Type B pancreatic cell (in vitro differentiated cells): ENCODE measurements around the gene UQCRQ. TPM values are rescaled to one million over a fixed set of nuclear protein-coding genes. Genes with fewer than 3 reads are reported as not detected.
A peak's percentile ranks its signal among the peaks of the same experiment; 100 is the strongest.

Experiments
- DNase-seq: peaks from one replicate; pipeline ENCODE4 v3.0.0; 2021; ENCODE audit warnings: mixed read lengths; ENCODE audit not compliant: unreplicated experiment; ENCODE audit errors: extremely low spot score
- H3K27ac Mint-ChIP-seq: 2 replicates; pipeline ENCODE4 v1.8.0; 2021; ENCODE audit warnings: mild to moderate bottlenecking, mixed read lengths
- H3K27me3 Mint-ChIP-seq: 2 replicates; pipeline ENCODE4 v1.8.0; 2021; ENCODE audit warnings: mixed read lengths
- H3K36me3 Mint-ChIP-seq: 2 replicates; pipeline ENCODE4 v1.8.0; 2021; ENCODE audit warnings: mixed read lengths
- H3K4me1 Mint-ChIP-seq: one replicate; pipeline ENCODE4 v1.8.0; 2021; ENCODE audit warnings: mixed read lengths; ENCODE audit not compliant: unreplicated experiment
- H3K4me3 Mint-ChIP-seq: 2 replicates; pipeline ENCODE4 v1.8.0; 2021; ENCODE audit warnings: mild to moderate bottlenecking, mixed read lengths
- H3K9me3 Mint-ChIP-seq: 2 replicates; pipeline ENCODE4 v1.8.0; 2021; ENCODE audit warnings: mixed read lengths
- CTCF ChIP-seq: fragments of 200-600 bp; sonication (generic); conservative IDR thresholded peaks from 2 replicates; pipeline ENCODE4 v1.5.0; 2021; ENCODE audit warnings: antibody characterized with exemption, mild to moderate bottlenecking
- total RNA-seq: library from RNA; stranded (reverse); gene quantifications from 2 replicates; pipeline ENCODE4 v1.2.1, GENCODE V29; 2021; ENCODE audit warnings: low replicate concordance

UQCRQ gene
- total RNA-seq, 1 donor from 2014 or later: 445 TPM

DNA sequence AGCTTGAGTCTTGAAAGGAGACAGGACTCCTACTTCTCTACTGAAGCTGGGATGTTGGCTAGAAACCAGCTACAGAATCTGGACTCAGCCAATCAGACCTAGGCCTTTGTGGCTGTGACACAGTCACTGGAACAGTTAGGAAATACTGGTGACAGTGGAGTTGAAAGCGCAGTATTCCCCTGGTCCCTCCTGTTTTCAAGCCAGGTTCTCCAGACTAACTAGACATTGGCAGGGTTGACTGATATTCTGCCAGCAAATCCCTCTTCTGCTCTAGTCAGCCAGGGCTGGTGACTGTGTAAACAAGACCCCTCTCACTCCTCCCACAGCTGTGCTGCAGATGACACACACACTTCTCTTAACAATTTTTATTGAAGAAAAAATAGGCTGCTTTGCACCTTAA, 44.7 kb upstream of the UQCRQ start:
- H3K4me1 Mint-ChIP-seq: peaks cover 14% of the 10 kb centered on the region
- no peaks in the 10 kb centered on the region for H3K36me3 Mint-ChIP-seq
- peak overlapping the region; percentile 34 for H3K27ac Mint-ChIP-seq
- no peak for TF ChIP-seq CTCF
- DNase-seq: no peak
- peaks cover 32% of the 10 kb centered on the region for H3K27me3 Mint-ChIP-seq
- H3K9me3 Mint-ChIP-seq: no peaks in the 10 kb centered on the region
- no peak overlapping the region for H3K4me3 Mint-ChIP-seq

DNA sequence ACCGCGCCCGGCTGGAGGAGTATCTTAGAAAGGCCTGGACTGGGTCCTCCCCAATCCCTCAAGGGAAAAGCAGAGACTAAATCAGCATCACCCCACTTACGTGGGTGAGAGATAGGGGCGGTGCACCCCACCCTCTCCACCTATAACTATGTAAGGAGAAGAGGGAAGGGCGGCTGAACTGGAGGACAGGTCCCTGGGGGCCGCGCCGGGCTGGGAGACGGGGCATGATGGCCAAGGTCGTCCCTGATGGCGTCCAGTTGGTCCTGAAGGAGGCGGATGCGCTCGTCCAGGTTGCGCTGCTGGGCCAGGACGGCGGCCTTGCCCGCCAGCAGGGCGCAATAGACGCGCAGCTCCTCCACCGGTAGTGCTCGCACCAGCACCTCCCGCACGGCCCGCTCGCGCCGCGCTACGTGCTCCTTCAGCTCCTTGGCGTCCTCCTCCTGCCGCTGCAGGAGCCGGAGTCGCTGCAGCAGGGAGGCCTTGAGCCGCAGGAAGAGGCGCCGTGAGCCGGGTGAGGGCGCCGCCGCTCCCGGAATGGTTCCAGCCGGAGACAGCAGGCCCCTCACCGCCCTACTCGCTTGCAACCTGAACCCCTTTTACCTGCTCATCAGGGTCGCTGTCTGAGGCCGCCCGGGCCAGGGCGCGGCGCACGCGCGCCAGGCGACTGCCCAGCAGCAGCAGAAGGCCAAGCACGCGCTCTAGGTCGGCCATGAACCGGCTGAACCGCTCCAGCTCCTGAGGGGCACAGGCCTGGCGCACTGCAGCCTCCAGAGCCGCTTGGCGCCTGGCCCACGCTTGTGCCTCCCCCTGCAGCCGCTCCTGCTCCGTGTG, 43.6 kb upstream of the UQCRQ start:
- no peaks in the 10 kb centered on the region for H3K36me3 Mint-ChIP-seq
- peaks cover 14% of the 10 kb centered on the region for H3K4me1 Mint-ChIP-seq
- peak overlapping the region; percentile 76 for H3K4me3 Mint-ChIP-seq

GRCh38 chr5:132823481-132824050, 42.9 kb upstream of the UQCRQ start:
- no peak for TF ChIP-seq CTCF
- Mint-ChIP-seq H3K4me3 (peak overlapping the region; percentile 76), H3K27ac (no peak overlapping the region), H3K36me3 (no peaks in the 10 kb centered on the region), H3K27me3 (peaks cover 44% of the 10 kb centered on the region), H3K9me3 (no peaks in the 10 kb centered on the region), H3K4me1 (peaks cover 14% of the 10 kb centered on the region)
- no peak for DNase-seq

More for the DNA sequence above, 43.6 kb upstream of the UQCRQ start:
- peak; percentile 11 for TF ChIP-seq CTCF
- H3K9me3 Mint-ChIP-seq: no peaks in the 10 kb centered on the region
- H3K27me3 Mint-ChIP-seq: peaks cover 37% of the 10 kb centered on the region
- DNase-seq: no peak
- no peak overlapping the region for H3K27ac Mint-ChIP-seq

GRCh38 chr5:132824426-132824825, 42.0 kb upstream of the UQCRQ start:
- peak overlapping the region; percentile 45 for H3K4me3 Mint-ChIP-seq
- peaks cover 50% of the 10 kb centered on the region for H3K27me3 Mint-ChIP-seq
- H3K27ac Mint-ChIP-seq: no peak overlapping the region
- TF ChIP-seq CTCF: no peak
- H3K36me3 Mint-ChIP-seq: no peaks in the 10 kb centered on the region
- H3K4me1 Mint-ChIP-seq: peaks cover 14% of the 10 kb centered on the region
- DNase-seq: no peak
- no peaks in the 10 kb centered on the region for H3K9me3 Mint-ChIP-seq

DNA sequence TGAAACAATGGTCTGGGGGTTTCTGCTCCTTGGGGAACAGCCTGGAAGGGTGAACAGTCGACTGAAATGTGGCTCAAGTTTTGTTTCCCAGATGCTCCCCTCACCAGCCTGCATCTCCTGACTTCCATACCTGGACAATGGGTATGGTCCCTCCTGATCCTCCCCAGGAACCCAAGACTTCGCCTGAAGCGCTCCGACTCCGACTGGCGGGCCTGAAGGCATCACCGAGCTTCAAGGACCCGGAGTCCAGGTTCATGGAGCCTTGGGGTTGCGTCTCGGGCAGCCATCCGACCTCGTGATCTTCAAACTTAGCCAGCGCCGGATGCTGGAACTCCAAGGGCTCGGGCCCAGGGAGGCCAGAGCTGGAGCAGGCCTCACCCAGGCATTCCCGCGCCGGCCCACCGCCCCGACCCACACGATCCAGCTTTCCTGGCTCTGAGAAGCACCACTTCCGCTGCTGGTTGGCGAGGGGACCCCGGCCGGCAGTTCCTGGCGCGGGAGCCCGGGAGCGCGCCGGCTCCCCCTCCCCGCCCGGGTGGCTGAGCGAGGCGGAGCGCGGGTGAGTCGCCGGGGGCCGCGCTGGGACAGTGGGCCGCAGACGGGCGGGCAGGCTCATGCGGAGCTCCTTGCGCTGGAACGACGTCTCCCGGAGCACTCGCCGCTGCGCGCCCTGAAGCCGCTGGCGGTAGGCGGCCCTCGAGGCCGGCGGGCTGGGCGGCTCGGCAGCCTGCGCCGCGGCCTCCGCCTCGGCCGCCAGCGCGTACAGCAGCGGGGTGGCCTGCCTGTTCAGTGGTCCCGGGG, 41.2 kb upstream of the UQCRQ start:
- TF ChIP-seq CTCF: no peak
- Mint-ChIP-seq H3K27ac (no peak overlapping the region), H3K27me3 (peaks cover 53% of the 10 kb centered on the region), H3K36me3 (no peaks in the 10 kb centered on the region), H3K9me3 (no peaks in the 10 kb centered on the region), H3K4me1 (peaks cover 12% of the 10 kb centered on the region), H3K4me3 (peak overlapping the region; percentile 45)
- DNase-seq: no peak
